ENCODE results near the gene MOXD1. TPM values are rescaled to one million over a fixed set of nuclear protein-coding genes. Genes with fewer than 3 reads are reported as not detected.

The MOXD1 gene
- total and polyA plus RNA-seq, 2 of the 8 experiments (the other 6 are each of a cell fraction or from before 2014, with no cell fraction given) = 1.6 to 3.5 TPM

- no peak for TF ChIP-seq MAFK (IDR thresholded peaks at IDR 0.05; ENCODE audit: low read depth, low read length)
- TF ChIP-seq, protein P1, sequence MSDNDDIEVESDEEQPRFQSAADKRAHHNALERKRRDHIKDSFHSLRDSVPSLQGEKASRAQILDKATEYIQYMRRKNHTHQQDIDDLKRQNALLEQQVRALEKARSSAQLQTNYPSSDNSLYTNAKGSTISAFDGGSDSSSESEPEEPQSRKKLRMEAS (IDR thresholded peaks at IDR 0.05) = no peak
- TF ChIP-seq TAF7 (optimal IDR thresholded peaks at IDR 0.05; ENCODE audit: borderline replicate concordance, low read depth, low read length) = no peak
- no peak for TF ChIP-seq POLR2A (IDR thresholded peaks at IDR 0.05; ENCODE audit: control extremely low read depth in 1 of 2, low read depth in 2 of 2, low read length in 2 of 2)
- no peak for TF ChIP-seq EZH2 (IDR thresholded peaks at IDR 0.05; ENCODE audit: low read depth, low read length, severe bottlenecking)
Observed at GRCh38 chr6:132382630-132383175, 18.6 kb downstream of the MOXD1 start (continued).
